ENCODE measurements around the gene SLC25A47.

DNA sequence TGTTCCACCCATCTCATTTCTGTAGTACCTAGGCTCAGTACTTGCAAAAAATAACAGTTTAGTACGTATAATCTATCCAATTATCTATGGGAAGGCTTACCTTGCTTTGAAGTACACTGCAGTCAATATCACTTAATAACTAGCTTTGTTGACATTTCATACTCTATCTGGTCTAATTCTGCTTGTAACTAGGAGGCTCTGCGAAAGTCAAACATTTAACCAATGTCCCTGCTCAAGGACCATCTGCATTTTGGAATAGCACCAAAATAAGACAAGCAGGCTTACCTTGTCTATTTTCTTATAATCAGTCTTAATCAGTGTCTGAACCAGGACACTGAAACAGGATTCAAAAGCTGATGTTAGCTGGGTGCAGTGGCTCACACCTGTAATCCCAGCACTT, 39.9 kb downstream of the SLC25A47 start:
- TF ChIP-seq RELA (CRISPR knock-in tag; IDR thresholded peaks at IDR 0.05; ENCODE audit: borderline replicate concordance) (no peak), ZBTB21 (CRISPR knock-in tag; IDR thresholded peaks at IDR 0.05; ENCODE audit: borderline replicate concordance) (no peak), MYBL2 (CRISPR knock-in tag; IDR thresholded peaks at IDR 0.05) (no peak), MAX (CRISPR knock-in tag; IDR thresholded peaks at IDR 0.05) (no peak), CBFB (CRISPR knock-in tag; IDR thresholded peaks at IDR 0.05; ENCODE audit: low read depth) (no peak), TCF7 (CRISPR knock-in tag; IDR thresholded peaks at IDR 0.05; ENCODE audit: low read depth) (no peak)
- TF ChIP-seq, protein P1, sequence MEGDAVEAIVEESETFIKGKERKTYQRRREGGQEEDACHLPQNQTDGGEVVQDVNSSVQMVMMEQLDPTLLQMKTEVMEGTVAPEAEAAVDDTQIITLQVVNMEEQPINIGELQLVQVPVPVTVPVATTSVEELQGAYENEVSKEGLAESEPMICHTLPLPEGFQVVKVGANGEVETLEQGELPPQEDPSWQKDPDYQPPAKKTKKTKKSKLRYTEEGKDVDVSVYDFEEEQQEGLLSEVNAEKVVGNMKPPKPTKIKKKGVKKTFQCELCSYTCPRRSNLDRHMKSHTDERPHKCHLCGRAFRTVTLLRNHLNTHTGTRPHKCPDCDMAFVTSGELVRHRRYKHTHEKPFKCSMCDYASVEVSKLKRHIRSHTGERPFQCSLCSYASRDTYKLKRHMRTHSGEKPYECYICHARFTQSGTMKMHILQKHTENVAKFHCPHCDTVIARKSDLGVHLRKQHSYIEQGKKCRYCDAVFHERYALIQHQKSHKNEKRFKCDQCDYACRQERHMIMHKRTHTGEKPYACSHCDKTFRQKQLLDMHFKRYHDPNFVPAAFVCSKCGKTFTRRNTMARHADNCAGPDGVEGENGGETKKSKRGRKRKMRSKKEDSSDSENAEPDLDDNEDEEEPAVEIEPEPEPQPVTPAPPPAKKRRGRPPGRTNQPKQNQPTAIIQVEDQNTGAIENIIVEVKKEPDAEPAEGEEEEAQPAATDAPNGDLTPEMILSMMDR (IDR thresholded peaks at IDR 0.05), result no peak
- TF ChIP-seq, protein P2, sequence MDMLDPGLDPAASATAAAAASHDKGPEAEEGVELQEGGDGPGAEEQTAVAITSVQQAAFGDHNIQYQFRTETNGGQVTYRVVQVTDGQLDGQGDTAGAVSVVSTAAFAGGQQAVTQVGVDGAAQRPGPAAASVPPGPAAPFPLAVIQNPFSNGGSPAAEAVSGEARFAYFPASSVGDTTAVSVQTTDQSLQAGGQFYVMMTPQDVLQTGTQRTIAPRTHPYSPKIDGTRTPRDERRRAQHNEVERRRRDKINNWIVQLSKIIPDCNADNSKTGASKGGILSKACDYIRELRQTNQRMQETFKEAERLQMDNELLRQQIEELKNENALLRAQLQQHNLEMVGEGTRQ (CRISPR knock-in tag; IDR thresholded peaks at IDR 0.05), result no peak
- TF ChIP-seq, protein P3, sequence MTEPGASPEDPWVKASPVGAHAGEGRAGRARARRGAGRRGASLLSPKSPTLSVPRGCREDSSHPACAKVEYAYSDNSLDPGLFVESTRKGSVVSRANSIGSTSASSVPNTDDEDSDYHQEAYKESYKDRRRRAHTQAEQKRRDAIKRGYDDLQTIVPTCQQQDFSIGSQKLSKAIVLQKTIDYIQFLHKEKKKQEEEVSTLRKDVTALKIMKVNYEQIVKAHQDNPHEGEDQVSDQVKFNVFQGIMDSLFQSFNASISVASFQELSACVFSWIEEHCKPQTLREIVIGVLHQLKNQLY (CRISPR knock-in tag; IDR thresholded peaks at IDR 0.05), result no peak
